ENCODE data around the gene SLCO3A1.

- TF ChIP-seq CTCF (IDR thresholded peaks at IDR 0.05) = no peak
- TF ChIP-seq POLR2AphosphoS5 (IDR thresholded peaks at IDR 0.05) = no peak
Measured at GRCh38 chr15:91886878-91887277, 33.4 kb downstream of the SLCO3A1 start.
